ENCODE data around the gene STAT6.

The STAT6 gene

DNA sequence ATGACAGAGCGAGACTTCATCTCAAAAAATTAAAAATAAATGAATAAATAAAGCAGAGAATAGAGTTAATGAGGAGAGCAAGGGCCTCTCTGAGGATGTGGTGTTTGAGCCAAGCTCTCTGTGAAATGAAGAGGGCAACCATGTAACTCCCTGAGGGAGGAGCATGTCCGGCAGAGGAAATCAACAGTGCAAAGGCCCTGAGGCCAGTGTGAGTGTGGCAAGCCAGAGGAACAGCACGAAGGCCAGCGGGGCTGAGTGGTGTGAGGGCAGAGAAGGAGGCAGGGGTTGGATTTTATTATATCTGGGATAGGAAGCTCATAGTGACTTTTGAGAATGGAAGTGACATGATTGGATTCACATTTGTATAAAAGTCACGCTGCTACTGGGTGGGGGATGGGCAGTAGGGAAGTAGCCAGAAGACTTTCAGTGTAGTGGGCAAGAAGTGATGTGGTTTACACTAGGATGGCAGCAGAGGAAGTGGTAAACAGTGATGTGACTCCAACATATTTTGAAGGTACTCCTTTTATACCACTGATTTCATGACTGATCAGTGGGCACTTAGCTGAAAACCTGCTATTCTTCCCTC lies 46.5 kb upstream of the STAT6 start:
- H2AFZ ChIP-seq (ENCODE audit: low read length): no peak overlapping the region
- no peak overlapping the region for H3K9ac ChIP-seq (ENCODE audit: low read depth, low read length, poor library complexity, severe bottlenecking)
- H3K4me1 ChIP-seq (ENCODE audit: insufficient read depth, low read length, poor library complexity, severe bottlenecking): peaks cover 16% of the 10 kb centered on the region
- peak overlapping the region; percentile 55 for H3K4me2 ChIP-seq (ENCODE audit: low read depth, low read length, poor library complexity, severe bottlenecking)
- no peaks in the 10 kb centered on the region for H3K79me2 ChIP-seq (ENCODE audit: insufficient read depth, low read length)
- no peaks in the 10 kb centered on the region for H3K9me2 ChIP-seq (replicated peaks; ENCODE audit: low read depth, low read length)
- H3K27me3 ChIP-seq (ENCODE audit: insufficient read depth, low read length, poor library complexity, severe bottlenecking): no peaks in the 10 kb centered on the region
- H3K36me3 ChIP-seq (ENCODE audit: insufficient read depth, low read length): no peaks in the 10 kb centered on the region
- no peak overlapping the region for H3K4me3 ChIP-seq (ENCODE audit: low read length, poor library complexity, severe bottlenecking)
- no peaks in the 10 kb centered on the region for H3F3A ChIP-seq (ENCODE audit: low read depth)
- H3K9me3 ChIP-seq (ENCODE audit: insufficient read depth, low read depth, low read length): no peaks in the 10 kb centered on the region
- H4K20me1 ChIP-seq (ENCODE audit: insufficient read depth, low read length, poor library complexity, severe bottlenecking): no peaks in the 10 kb centered on the region
- no peak for TF ChIP-seq EZH2phosphoT487 (IDR thresholded peaks at IDR 0.05; ENCODE audit: borderline replicate concordance)
- TF ChIP-seq, protein P1, sequence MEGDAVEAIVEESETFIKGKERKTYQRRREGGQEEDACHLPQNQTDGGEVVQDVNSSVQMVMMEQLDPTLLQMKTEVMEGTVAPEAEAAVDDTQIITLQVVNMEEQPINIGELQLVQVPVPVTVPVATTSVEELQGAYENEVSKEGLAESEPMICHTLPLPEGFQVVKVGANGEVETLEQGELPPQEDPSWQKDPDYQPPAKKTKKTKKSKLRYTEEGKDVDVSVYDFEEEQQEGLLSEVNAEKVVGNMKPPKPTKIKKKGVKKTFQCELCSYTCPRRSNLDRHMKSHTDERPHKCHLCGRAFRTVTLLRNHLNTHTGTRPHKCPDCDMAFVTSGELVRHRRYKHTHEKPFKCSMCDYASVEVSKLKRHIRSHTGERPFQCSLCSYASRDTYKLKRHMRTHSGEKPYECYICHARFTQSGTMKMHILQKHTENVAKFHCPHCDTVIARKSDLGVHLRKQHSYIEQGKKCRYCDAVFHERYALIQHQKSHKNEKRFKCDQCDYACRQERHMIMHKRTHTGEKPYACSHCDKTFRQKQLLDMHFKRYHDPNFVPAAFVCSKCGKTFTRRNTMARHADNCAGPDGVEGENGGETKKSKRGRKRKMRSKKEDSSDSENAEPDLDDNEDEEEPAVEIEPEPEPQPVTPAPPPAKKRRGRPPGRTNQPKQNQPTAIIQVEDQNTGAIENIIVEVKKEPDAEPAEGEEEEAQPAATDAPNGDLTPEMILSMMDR (conservative IDR thresholded peaks at IDR 0.05; ENCODE audit: low read length): no peak

GRCh38 chr12:57156701-57157403 lies 45.7 kb upstream of the STAT6 start:
- Histone ChIP-seq H4K20me1 (ENCODE audit: insufficient read depth, low read length, poor library complexity, severe bottlenecking) (no peaks in the 10 kb centered on the region), H3F3A (ENCODE audit: low read depth) (no peaks in the 10 kb centered on the region), H3K9ac (ENCODE audit: low read depth, low read length, poor library complexity, severe bottlenecking) (no peak overlapping the region)

DNA sequence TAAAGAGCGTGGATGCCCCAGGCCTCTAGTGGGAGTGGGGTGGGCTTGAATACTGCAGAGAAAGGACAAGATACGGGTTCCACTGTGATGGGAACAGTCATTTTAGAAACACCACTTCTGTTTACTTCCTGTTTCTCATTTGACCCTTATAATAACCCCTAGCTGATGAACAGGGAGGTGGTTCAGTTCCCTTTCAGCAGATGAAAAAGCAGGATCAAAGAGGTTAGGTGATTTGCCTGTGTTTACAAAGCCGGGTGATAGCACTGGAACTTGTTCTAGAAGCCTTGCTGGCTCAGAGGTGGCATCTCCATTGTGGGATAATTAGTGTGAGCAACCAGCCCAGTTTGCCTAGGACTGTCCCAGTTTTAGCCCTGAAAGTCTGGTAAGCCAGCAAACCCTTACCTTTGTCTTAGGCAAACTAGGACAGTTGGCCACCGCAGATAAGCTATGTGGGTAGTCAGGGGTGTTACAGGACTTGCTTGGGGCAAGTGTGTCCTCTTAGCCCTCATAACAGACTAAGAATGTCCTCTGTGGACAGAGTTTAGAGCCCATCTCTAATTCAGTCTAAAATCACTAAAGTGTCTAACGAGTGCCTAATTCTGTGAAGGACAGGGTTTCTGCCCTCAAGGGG lies 43.8 kb upstream of the STAT6 start:
- H3K4me2 ChIP-seq (ENCODE audit: low read depth, low read length, poor library complexity, severe bottlenecking): no peak overlapping the region
- peaks cover 16% of the 10 kb centered on the region for H3K4me1 ChIP-seq (ENCODE audit: insufficient read depth, low read length, poor library complexity, severe bottlenecking)
- no peaks in the 10 kb centered on the region for H3K9me3 ChIP-seq (ENCODE audit: insufficient read depth, low read depth, low read length)
- H3K36me3 ChIP-seq (ENCODE audit: insufficient read depth, low read length): no peaks in the 10 kb centered on the region
- no peak overlapping the region for H3K4me3 ChIP-seq (ENCODE audit: low read length, poor library complexity, severe bottlenecking)
- TF ChIP-seq, protein P1 (conservative IDR thresholded peaks at IDR 0.05; ENCODE audit: low read length): no peak
- no peak for TF ChIP-seq EZH2phosphoT487 (IDR thresholded peaks at IDR 0.05; ENCODE audit: borderline replicate concordance)
- H3K9ac ChIP-seq (ENCODE audit: low read depth, low read length, poor library complexity, severe bottlenecking): no peak overlapping the region
- no peaks in the 10 kb centered on the region for H3K79me2 ChIP-seq (ENCODE audit: insufficient read depth, low read length)
- no peaks in the 10 kb centered on the region for H4K20me1 ChIP-seq (ENCODE audit: insufficient read depth, low read length, poor library complexity, severe bottlenecking)
- no peak overlapping the region; the same call in 1 of the 2 replicates for H2AFZ ChIP-seq (ENCODE audit: low read length)
- no peaks in the 10 kb centered on the region for H3K9me2 ChIP-seq (replicated peaks; ENCODE audit: low read depth, low read length)
- H3F3A ChIP-seq (ENCODE audit: low read depth): no peaks in the 10 kb centered on the region
- no peaks in the 10 kb centered on the region for H3K27me3 ChIP-seq (ENCODE audit: insufficient read depth, low read length, poor library complexity, severe bottlenecking)

More at GRCh38 chr12:57156701-57157403, 45.7 kb upstream of the STAT6 start:
- no peak overlapping the region for H2AFZ ChIP-seq (ENCODE audit: low read length)
- H3K36me3 ChIP-seq (ENCODE audit: insufficient read depth, low read length): no peaks in the 10 kb centered on the region
- H3K4me1 ChIP-seq (ENCODE audit: insufficient read depth, low read length, poor library complexity, severe bottlenecking): peaks cover 16% of the 10 kb centered on the region
- no peak overlapping the region for H3K4me3 ChIP-seq (ENCODE audit: low read length, poor library complexity, severe bottlenecking)
- H3K9me3 ChIP-seq (ENCODE audit: insufficient read depth, low read depth, low read length): no peaks in the 10 kb centered on the region
- H3K4me2 ChIP-seq (ENCODE audit: low read depth, low read length, poor library complexity, severe bottlenecking): no peak overlapping the region
- H3K79me2 ChIP-seq (ENCODE audit: insufficient read depth, low read length): no peaks in the 10 kb centered on the region
- no peaks in the 10 kb centered on the region for H3K9me2 ChIP-seq (replicated peaks; ENCODE audit: low read depth, low read length)
- TF ChIP-seq, protein P1 (conservative IDR thresholded peaks at IDR 0.05; ENCODE audit: low read length): no peak
- no peak for TF ChIP-seq EZH2phosphoT487 (IDR thresholded peaks at IDR 0.05; ENCODE audit: borderline replicate concordance)
- H3K27me3 ChIP-seq (ENCODE audit: insufficient read depth, low read length, poor library complexity, severe bottlenecking): no peaks in the 10 kb centered on the region
